Endodermal cell (in vitro differentiated cells): Measurements from ENCODE around the gene BEX4. TPM values are rescaled to one million over a fixed set of nuclear protein-coding genes. Genes with fewer than 3 reads are reported as not detected.
"Not testable (repeated sequence)": the region's sequence is repeated elsewhere in the genome, so short reads cannot be mapped to it uniquely, and the experiment has no call there.

Source experiments
- DNase-seq: peaks from one replicate; pipeline ENCODE4 v3.0.0-alpha.2; 2017
- H3K27ac ChIP-seq: 2 replicates; pipeline ENCODE4 v1.5.1; 2013; ENCODE audit warnings: mild to moderate bottlenecking, low read depth, low read length, moderate library complexity
- H3K27me3 ChIP-seq: 2 replicates; pipeline ENCODE4 v1.6.1; 2013; ENCODE audit warnings: mild to moderate bottlenecking, low read length, moderate library complexity; ENCODE audit not compliant: insufficient read depth, control insufficient read depth, poor library complexity, severe bottlenecking
- H3K36me3 ChIP-seq: 2 replicates; pipeline ENCODE4 v1.7.0; 2013; ENCODE audit warnings: mild to moderate bottlenecking, low read length, moderate library complexity; ENCODE audit not compliant: control insufficient read depth, insufficient read depth
- H3K4me1 ChIP-seq: one replicate; pipeline ENCODE4 v1.7.0; 2013; ENCODE audit warnings: low read length; ENCODE audit not compliant: control insufficient read depth, insufficient read depth
- H3K4me3 ChIP-seq: 2 replicates; pipeline ENCODE4 v1.5.1; 2013; ENCODE audit warnings: mild to moderate bottlenecking, low read length, moderate library complexity
- H3K9ac ChIP-seq: 2 replicates; pipeline ENCODE4 v1.6.1; 2013; ENCODE audit warnings: mild to moderate bottlenecking, low read length, moderate library complexity; ENCODE audit not compliant: poor library complexity, severe bottlenecking; ENCODE audit errors: extremely low read depth
- H3K9me3 ChIP-seq: 2 replicates; pipeline ENCODE4 v1.6.1; 2013; ENCODE audit warnings: mild to moderate bottlenecking, low read length, moderate library complexity; ENCODE audit not compliant: control insufficient read depth
- H3K27ac Mint-ChIP-seq: 2 replicates; pipeline ENCODE4 v1.8.0; 2020; ENCODE audit warnings: mixed read lengths
- H3K27me3 Mint-ChIP-seq: 2 replicates; pipeline ENCODE4 v1.8.0; 2021; ENCODE audit warnings: mild to moderate bottlenecking, mixed read lengths; ENCODE audit not compliant: insufficient read depth
- H3K36me3 Mint-ChIP-seq: 2 replicates; pipeline ENCODE4 v1.8.0; 2020; ENCODE audit warnings: low read depth, mixed read lengths
- H3K4me1 Mint-ChIP-seq: 2 replicates; pipeline ENCODE4 v1.8.0; 2020; ENCODE audit warnings: mixed read lengths
- H3K4me3 Mint-ChIP-seq: 2 replicates; pipeline ENCODE4 v1.8.0; 2020; ENCODE audit warnings: mild to moderate bottlenecking, moderate library complexity, mixed read lengths
- H3K9me3 Mint-ChIP-seq: 2 replicates; pipeline ENCODE4 v1.8.0; 2020; ENCODE audit warnings: mild to moderate bottlenecking, mixed read lengths
- WGBS, 2 experiments: methylation state at CpG; one replicate each; pipeline versions ENCODE4 v1.1.5 to v1.1.7; 2013; ENCODE audit warnings: missing lambda C conversion rate in 2 of 2, mixed read lengths in 1 of 2; ENCODE audit not compliant: insufficient coverage in 1 of 2, insufficient read length in 1 of 2; 5-methylcytosine and 5-hydroxymethylcytosine counted together
- total RNA-seq, 2 donors: library from RNA; stranded (reverse); fragmentation: NEBNext Ultra II Directional in 1 of 2; extraction: Animal tissue kit (Norgen Biotek cat#: 25700) in 1 of 2; gene quantifications; 2 replicates in 1 of 2; 3 replicates in 1 of 2; pipeline ENCODE4 v1.2.1, GENCODE V29; 2021
- TF ChIP-seq, protein P1 (sequence below): fragments of 200-600 bp; sonication (generic); conservative IDR thresholded peaks from 2 replicates; pipeline ENCODE4 v1.5.0; 2021; ENCODE audit warnings: antibody characterized with exemption, mild to moderate bottlenecking

The BEX4 gene
- total RNA-seq, 2 donors from 2014 or later = 65.1 to 71.0 TPM

DNA sequence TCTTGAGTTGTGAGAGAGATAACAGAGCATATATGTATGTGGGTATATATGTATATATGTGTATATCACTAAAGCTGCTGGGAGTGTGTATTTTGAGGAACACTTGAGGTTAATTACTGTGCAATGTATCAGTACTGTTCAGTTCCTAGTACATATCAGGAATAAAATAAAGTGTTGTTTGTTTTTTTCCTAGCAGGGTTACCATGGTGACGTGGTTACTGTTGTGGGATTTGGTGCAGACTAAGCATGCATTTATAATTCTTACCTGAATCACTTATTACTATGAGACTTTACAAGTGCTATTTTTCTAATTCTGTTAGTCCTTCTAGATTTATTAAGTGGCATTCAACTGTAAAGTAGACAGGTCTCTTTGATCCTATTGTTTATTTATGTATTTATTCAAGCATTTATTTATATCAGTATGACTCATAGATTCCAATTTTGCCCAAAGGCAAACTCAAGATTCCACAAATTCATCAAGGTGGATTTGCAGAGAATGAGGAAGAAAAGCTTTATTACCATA lies 26.9 kb upstream of the BEX4 start:
- Histone ChIP-seq H3K36me3 (no peaks in the 10 kb centered on the region), H3K4me3 (no peak overlapping the region), H3K27ac (no peak overlapping the region), H3K27me3 (no peaks in the 10 kb centered on the region), H3K9me3 (no peaks in the 10 kb centered on the region), H3K9ac (no peak overlapping the region), H3K4me1 (no peaks in the 10 kb centered on the region)
- no peaks in the 10 kb centered on the region for H3K36me3 Mint-ChIP-seq
- peaks cover 53% of the 10 kb centered on the region for H3K27me3 Mint-ChIP-seq
- TF ChIP-seq, protein P1, sequence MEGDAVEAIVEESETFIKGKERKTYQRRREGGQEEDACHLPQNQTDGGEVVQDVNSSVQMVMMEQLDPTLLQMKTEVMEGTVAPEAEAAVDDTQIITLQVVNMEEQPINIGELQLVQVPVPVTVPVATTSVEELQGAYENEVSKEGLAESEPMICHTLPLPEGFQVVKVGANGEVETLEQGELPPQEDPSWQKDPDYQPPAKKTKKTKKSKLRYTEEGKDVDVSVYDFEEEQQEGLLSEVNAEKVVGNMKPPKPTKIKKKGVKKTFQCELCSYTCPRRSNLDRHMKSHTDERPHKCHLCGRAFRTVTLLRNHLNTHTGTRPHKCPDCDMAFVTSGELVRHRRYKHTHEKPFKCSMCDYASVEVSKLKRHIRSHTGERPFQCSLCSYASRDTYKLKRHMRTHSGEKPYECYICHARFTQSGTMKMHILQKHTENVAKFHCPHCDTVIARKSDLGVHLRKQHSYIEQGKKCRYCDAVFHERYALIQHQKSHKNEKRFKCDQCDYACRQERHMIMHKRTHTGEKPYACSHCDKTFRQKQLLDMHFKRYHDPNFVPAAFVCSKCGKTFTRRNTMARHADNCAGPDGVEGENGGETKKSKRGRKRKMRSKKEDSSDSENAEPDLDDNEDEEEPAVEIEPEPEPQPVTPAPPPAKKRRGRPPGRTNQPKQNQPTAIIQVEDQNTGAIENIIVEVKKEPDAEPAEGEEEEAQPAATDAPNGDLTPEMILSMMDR = no peak
- H3K9me3 Mint-ChIP-seq = peaks cover 15% of the 10 kb centered on the region
- peaks cover 18% of the 10 kb centered on the region for H3K4me1 Mint-ChIP-seq
- WGBS, 2 experiments = no CpG with 5 or more reads among the region's 1 CpG
- H3K4me3 Mint-ChIP-seq = no peak overlapping the region
- no peak for DNase-seq
- no peak overlapping the region for H3K27ac Mint-ChIP-seq

DNA sequence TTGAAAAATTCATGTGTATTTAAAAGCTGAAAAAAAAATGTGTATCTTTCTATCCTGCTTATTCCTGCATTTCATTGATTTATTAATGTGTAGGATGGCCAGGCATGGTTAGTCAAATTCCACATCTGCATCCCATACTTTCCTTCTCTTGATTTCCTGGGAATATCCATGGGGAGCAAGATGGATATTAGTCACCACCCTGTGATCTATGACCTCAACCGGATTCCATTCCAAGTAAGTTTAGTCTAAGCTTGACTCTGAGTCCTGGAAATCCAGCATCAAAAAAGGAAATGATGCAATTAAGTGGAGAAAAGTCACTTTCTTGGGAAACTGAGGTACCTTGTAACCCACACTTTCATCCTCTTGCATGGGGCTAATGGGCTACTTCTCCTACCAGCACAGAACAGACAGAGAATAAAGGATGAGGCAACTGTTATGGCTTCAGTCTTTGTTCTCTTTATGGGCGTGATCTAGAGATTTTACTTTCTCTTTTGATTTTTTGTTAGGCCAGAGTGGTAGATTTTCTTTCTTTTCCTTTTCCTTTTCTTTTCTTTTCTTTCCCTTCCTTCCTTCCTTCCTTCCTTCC lies 17.1 kb upstream of the BEX4 start:
- no peak overlapping the region for H3K27ac Mint-ChIP-seq
- Histone ChIP-seq H3K4me3 (no peak overlapping the region), H3K27ac (no peak overlapping the region), H3K9me3 (no peaks in the 10 kb centered on the region), H3K27me3 (no peaks in the 10 kb centered on the region), H3K36me3 (no peaks in the 10 kb centered on the region), H3K9ac (no peak overlapping the region), H3K4me1 (no peaks in the 10 kb centered on the region)
- H3K36me3 Mint-ChIP-seq = no peaks in the 10 kb centered on the region
- peaks cover 4% of the 10 kb centered on the region for H3K27me3 Mint-ChIP-seq
- peaks cover 11% of the 10 kb centered on the region for H3K9me3 Mint-ChIP-seq
- TF ChIP-seq, protein P1 = no peak
- no peak for DNase-seq
- WGBS, 2 experiments = 88% methylated on average over 1 of the region's 2 CpGs; no CpG with 5 or more reads in 1 of the 2 experiments
- no peaks in the 10 kb centered on the region for H3K4me1 Mint-ChIP-seq
- no peak overlapping the region for H3K4me3 Mint-ChIP-seq

DNA sequence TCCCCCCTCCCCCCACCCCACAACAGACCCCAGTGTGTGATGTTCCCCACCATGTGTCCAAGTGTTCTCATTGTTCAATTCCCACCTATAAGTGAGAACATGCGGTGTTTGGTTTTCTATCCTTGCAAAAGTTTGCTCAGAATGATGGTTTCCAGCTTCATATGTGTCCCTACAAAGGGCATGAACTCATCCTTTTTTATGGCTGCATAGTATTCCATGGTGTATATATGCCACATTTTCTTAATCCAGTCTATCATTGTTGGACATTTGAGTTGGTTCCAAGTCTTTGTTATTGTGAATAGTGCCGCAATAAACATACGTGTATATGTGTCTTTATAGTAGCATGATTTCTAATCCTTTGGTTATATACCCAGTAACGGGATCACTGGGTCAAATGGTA lies 16.2 kb upstream of the BEX4 start:
- not testable (repeated sequence) for H3K4me1 ChIP-seq, H3K36me3 ChIP-seq, H3K9me3 ChIP-seq, H3K4me1 Mint-ChIP-seq, H3K27ac ChIP-seq, H3K27me3 ChIP-seq, H3K36me3 Mint-ChIP-seq, DNase-seq, H3K27me3 Mint-ChIP-seq, H3K9ac ChIP-seq, H3K4me3 ChIP-seq, H3K4me3 Mint-ChIP-seq, H3K27ac Mint-ChIP-seq
- whole genome bisulfite sequencing, 2 experiments = 100% methylated on average over 2 of the region's 4 CpGs; no CpG with 5 or more reads in 1 of the 2 experiments
- peaks cover 15% of the 10 kb centered on the region for H3K9me3 Mint-ChIP-seq
